ENCODE results near the gene NRG3.

Gene NRG3

GRCh38 chr10:82399850-82400249 is 524.9 kb downstream of the NRG3 start:
- DNase-seq = no peak

- DNase-seq = no peak
Measured at GRCh38 chr10:82400841-82401240, 525.8 kb downstream of the NRG3 start.

GRCh38 chr10:82402906-82403401 is 528.0 kb downstream of the NRG3 start:
- DNase-seq = no peak

GRCh38 chr10:82409671-82410070 is 534.7 kb downstream of the NRG3 start:
- no peak for DNase-seq

- DNase-seq = no peak
Measured at GRCh38 chr10:82411416-82411815, 536.4 kb downstream of the NRG3 start.

- no peak for DNase-seq
Measured at GRCh38 chr10:82420001-82420400, 545.0 kb downstream of the NRG3 start.

- no peak for DNase-seq
Measured at GRCh38 chr10:82429302-82429701, 554.3 kb downstream of the NRG3 start.

- DNase-seq = no peak
Measured at GRCh38 chr10:82438277-82438676, 563.3 kb downstream of the NRG3 start.

GRCh38 chr10:82440775-82441174 is 565.8 kb downstream of the NRG3 start:
- no peak for DNase-seq

- DNase-seq = no peak
Measured at GRCh38 chr10:82452046-82452445, 577.1 kb downstream of the NRG3 start.

GRCh38 chr10:82452676-82453075 is 577.7 kb downstream of the NRG3 start:
- no peak for DNase-seq

- no peak for DNase-seq
Measured at GRCh38 chr10:82453678-82454293, 578.8 kb downstream of the NRG3 start.

GRCh38 chr10:82462910-82463551 is 588.0 kb downstream of the NRG3 start:
- DNase-seq = no peak

- no peak for DNase-seq
Measured at GRCh38 chr10:82463614-82464013, 588.6 kb downstream of the NRG3 start.

- DNase-seq = no peak
Measured at GRCh38 chr10:82464191-82464818, 589.3 kb downstream of the NRG3 start.

- DNase-seq = no peak
Measured at GRCh38 chr10:82464966-82465365, 590.0 kb downstream of the NRG3 start.

- no peak for DNase-seq
Measured at GRCh38 chr10:82468453-82468852, 593.5 kb downstream of the NRG3 start.

- no peak for DNase-seq
Measured at GRCh38 chr10:82472406-82473335, 597.7 kb downstream of the NRG3 start.

GRCh38 chr10:82477776-82478175 is 602.8 kb downstream of the NRG3 start:
- DNase-seq = no peak

GRCh38 chr10:82492647-82493046 is 617.7 kb downstream of the NRG3 start:
- DNase-seq = no peak

- DNase-seq = no peak
Measured at GRCh38 chr10:82496114-82496513, 621.1 kb downstream of the NRG3 start.

- DNase-seq = no peak
Measured at GRCh38 chr10:82497439-82497838, 622.4 kb downstream of the NRG3 start.

GRCh38 chr10:82498976-82499375 is 624.0 kb downstream of the NRG3 start:
- DNase-seq = no peak

Measured in activated CD8-positive, alpha-beta memory T cell treated with anti-CD3 and anti-CD28 coated beads, Interleukin-2, amount 50 U/mL, for 4 hours (primary cell).